Ishikawa (cell line): ENCODE results near the gene RABGAP1L.

Experiments
- CEBPB ChIP-seq: IDR thresholded peaks from 2 replicates; pipeline ENCODE4 v1.6.1; 2012
- CREB1 ChIP-seq: IDR thresholded peaks from 2 replicates; pipeline ENCODE4 v1.6.1; 2012; ENCODE audit warnings: low read depth
- EGR1 ChIP-seq: IDR thresholded peaks from 2 replicates; pipeline ENCODE4 v1.6.1; 2012
- EP300 ChIP-seq: IDR thresholded peaks from 2 replicates; pipeline ENCODE4 v1.6.1; 2012; ENCODE audit warnings: borderline replicate concordance
- FOXM1 ChIP-seq: IDR thresholded peaks from 2 replicates; pipeline ENCODE4 v1.6.1; 2012; ENCODE audit warnings: low read depth, borderline replicate concordance
- NFIC ChIP-seq: IDR thresholded peaks from 2 replicates; pipeline ENCODE4 v1.6.1; 2012
- RAD21 ChIP-seq: IDR thresholded peaks from 2 replicates; pipeline ENCODE4 v1.6.1; 2012; ENCODE audit warnings: low read depth
- TAF1 ChIP-seq: IDR thresholded peaks from 2 replicates; pipeline ENCODE4 v1.6.1; 2012; ENCODE audit warnings: low read depth, mild to moderate bottlenecking
- TCF12 ChIP-seq: IDR thresholded peaks from 2 replicates; pipeline ENCODE4 v1.6.1; 2012; ENCODE audit warnings: low read depth
- TEAD4 ChIP-seq: IDR thresholded peaks from 2 replicates; pipeline ENCODE4 v1.6.1; 2012
- YY1 ChIP-seq: IDR thresholded peaks from 2 replicates; pipeline ENCODE4 v1.6.1; 2012; ENCODE audit warnings: low read depth
- ZBTB7A ChIP-seq: IDR thresholded peaks from 2 replicates; pipeline ENCODE4 v1.6.1; 2012; ENCODE audit warnings: low read depth
- TF ChIP-seq, protein P1 (sequence below): IDR thresholded peaks from 2 replicates; pipeline ENCODE4 v1.6.1; 2012; ENCODE audit warnings: low read depth, mild to moderate bottlenecking
- TF ChIP-seq, protein P2 (sequence below): IDR thresholded peaks from 2 replicates; pipeline ENCODE4 v1.6.1; 2012
- TF ChIP-seq, protein P3 (sequence below): IDR thresholded peaks from 2 replicates; pipeline ENCODE4 v1.6.1; 2012

RABGAP1L gene

DNA sequence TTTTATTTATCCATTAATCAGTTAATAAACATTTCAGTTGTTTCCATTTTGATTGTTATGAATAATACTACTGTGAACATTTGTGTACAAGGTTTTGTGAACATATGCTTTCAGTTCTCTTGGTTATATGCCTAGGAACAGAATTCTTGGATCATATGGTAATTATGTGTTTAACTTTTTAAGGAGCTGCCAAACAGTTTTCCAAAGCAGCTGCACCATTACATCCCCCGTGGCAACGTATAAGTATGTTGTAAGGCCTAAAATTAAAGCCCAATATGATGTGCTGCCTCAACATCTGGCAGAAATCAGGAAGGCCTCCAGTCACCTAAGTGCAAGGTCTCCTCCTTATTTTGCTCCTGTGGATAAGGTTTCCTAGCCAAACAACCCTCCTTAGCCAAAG is 604.9 kb downstream of the RABGAP1L start:
- TF ChIP-seq CEBPB (no peak), TEAD4 (no peak), TAF1 (no peak), NFIC (no peak), CREB1 (no peak), EGR1 (no peak)
- TF ChIP-seq, protein P1, sequence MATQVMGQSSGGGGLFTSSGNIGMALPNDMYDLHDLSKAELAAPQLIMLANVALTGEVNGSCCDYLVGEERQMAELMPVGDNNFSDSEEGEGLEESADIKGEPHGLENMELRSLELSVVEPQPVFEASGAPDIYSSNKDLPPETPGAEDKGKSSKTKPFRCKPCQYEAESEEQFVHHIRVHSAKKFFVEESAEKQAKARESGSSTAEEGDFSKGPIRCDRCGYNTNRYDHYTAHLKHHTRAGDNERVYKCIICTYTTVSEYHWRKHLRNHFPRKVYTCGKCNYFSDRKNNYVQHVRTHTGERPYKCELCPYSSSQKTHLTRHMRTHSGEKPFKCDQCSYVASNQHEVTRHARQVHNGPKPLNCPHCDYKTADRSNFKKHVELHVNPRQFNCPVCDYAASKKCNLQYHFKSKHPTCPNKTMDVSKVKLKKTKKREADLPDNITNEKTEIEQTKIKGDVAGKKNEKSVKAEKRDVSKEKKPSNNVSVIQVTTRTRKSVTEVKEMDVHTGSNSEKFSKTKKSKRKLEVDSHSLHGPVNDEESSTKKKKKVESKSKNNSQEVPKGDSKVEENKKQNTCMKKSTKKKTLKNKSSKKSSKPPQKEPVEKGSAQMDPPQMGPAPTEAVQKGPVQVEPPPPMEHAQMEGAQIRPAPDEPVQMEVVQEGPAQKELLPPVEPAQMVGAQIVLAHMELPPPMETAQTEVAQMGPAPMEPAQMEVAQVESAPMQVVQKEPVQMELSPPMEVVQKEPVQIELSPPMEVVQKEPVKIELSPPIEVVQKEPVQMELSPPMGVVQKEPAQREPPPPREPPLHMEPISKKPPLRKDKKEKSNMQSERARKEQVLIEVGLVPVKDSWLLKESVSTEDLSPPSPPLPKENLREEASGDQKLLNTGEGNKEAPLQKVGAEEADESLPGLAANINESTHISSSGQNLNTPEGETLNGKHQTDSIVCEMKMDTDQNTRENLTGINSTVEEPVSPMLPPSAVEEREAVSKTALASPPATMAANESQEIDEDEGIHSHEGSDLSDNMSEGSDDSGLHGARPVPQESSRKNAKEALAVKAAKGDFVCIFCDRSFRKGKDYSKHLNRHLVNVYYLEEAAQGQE = no peak
- TF ChIP-seq, protein P2, sequence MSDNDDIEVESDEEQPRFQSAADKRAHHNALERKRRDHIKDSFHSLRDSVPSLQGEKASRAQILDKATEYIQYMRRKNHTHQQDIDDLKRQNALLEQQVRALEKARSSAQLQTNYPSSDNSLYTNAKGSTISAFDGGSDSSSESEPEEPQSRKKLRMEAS = no peak

DNA sequence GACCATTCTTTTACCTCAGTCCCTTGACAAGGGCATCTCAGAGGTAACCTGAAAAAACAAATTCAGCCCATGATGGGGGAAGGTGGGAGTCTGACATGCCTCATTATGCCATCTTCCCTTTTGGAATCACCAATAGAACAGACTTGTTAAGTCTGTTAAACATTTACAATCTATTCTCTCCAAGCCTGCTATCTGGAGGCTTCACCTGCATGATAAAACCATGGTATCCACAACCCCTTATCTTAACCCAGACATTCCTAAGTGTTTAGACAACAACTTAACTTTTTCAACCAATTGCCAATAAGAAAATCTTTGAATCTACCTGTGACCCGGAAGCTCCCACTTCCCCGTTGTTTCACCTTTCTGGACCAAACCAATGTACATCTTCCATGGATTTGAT is 607.4 kb downstream of the RABGAP1L start:
- TF ChIP-seq, protein P1 = no peak

DNA sequence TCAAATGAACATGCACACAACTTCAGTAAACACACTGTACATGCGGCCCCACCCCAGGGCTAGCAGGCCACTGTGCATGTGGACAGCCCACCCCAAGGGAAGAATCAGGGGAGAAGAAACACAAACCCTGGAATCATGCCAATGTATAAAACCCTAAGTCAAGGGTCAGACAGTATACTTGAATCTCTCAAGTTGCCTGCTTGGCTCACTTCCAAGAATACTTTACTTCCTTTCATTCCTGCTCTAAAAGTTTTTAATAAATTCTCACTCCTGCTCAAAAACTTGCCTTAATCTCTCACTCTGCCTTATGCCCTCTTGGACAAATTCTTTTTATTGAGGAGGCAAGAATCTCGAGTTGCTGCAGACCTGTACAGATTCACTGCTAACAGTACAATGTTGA is 609.2 kb downstream of the RABGAP1L start:
- TF ChIP-seq YY1 (no peak), CEBPB (no peak), EGR1 (no peak), NFIC (no peak), TAF1 (no peak), ZBTB7A (no peak), EP300 (no peak), TCF12 (no peak), FOXM1 (no peak), RAD21 (no peak), TEAD4 (no peak), CREB1 (no peak)
- TF ChIP-seq, protein P2 = no peak
- TF ChIP-seq, protein P3, sequence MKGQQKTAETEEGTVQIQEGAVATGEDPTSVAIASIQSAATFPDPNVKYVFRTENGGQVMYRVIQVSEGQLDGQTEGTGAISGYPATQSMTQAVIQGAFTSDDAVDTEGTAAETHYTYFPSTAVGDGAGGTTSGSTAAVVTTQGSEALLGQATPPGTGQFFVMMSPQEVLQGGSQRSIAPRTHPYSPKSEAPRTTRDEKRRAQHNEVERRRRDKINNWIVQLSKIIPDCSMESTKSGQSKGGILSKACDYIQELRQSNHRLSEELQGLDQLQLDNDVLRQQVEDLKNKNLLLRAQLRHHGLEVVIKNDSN = no peak
- TF ChIP-seq, protein P1 = no peak

DNA sequence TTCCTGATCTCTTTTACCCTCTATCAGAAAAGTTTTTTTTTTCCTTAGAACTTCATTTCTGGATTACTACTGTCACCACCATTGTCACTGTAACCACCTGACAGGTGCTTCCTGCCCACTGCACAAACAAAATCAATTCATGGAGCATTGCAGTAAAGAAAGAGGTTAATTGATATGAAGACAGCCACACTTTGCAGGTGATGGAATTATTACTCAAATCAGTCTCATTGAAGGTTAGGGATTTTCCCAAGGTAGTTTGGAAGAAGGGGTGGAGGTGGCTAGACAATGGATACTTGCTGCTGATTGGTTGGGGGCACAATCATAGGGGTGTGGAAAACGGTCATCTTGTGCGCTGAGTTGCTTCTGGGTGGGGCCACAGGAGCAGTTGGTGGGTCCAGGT is 609.6 kb downstream of the RABGAP1L start:
- TF ChIP-seq TCF12 (no peak), ZBTB7A (no peak), CREB1 (no peak), EGR1 (no peak), YY1 (no peak), NFIC (no peak)
- TF ChIP-seq, protein P1 = no peak
